ENCODE results near the gene PAX7.

DNA sequence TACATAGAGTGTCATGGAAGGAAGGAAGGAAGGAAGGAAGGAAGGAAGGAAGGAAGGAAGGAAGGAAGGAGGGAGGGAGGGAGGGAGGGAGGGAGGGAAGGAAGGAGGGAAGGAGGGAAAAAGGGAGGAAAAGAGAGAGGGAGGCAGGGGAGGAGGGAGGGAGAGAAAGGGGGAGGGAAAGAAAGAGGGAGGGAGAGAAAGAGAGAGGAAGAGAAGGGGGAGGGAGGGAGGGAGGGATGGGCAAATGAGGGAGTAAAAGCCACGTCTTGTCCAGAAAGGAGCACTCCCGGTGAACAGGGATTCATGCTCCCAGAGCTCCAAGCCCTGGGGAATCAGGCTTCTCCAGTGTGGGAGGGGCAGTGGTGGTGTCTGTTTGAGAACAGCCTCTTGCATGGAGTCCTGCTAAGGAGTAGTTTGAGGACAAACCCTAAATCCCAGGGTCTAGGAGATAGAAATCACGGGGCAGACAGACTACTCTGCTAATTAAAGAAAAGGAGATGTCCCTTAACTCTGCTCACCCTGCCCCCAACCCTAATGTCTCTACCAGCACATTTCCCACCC lies 157.3 kb downstream of the PAX7 start:
- no peak for TF ChIP-seq EZH2 (IDR thresholded peaks at IDR 0.05; ENCODE audit: borderline replicate concordance, low read depth, low read length, severe bottlenecking)
- TF ChIP-seq, protein P1, sequence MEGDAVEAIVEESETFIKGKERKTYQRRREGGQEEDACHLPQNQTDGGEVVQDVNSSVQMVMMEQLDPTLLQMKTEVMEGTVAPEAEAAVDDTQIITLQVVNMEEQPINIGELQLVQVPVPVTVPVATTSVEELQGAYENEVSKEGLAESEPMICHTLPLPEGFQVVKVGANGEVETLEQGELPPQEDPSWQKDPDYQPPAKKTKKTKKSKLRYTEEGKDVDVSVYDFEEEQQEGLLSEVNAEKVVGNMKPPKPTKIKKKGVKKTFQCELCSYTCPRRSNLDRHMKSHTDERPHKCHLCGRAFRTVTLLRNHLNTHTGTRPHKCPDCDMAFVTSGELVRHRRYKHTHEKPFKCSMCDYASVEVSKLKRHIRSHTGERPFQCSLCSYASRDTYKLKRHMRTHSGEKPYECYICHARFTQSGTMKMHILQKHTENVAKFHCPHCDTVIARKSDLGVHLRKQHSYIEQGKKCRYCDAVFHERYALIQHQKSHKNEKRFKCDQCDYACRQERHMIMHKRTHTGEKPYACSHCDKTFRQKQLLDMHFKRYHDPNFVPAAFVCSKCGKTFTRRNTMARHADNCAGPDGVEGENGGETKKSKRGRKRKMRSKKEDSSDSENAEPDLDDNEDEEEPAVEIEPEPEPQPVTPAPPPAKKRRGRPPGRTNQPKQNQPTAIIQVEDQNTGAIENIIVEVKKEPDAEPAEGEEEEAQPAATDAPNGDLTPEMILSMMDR (IDR thresholded peaks at IDR 0.05; ENCODE audit: borderline replicate concordance, extremely low read depth, low read length, poor library complexity, severe bottlenecking), result no peak
